ENCODE results near the gene ZNF724. TPM values are rescaled to one million over a fixed set of nuclear protein-coding genes. Genes with fewer than 3 reads are reported as not detected.
"Not testable (repeated sequence)": the region's sequence is repeated elsewhere in the genome, so short reads cannot be mapped to it uniquely, and the experiment has no call there.

ZNF724 gene
- total RNA-seq, 1 donor from 2014 or later: 75.1 TPM

- Mint-ChIP-seq H3K36me3 (peaks cover 56% of the 10 kb centered on the region), H3K9me3 (no peaks in the 10 kb centered on the region), H3K4me1 (no peaks in the 10 kb centered on the region), H3K27me3 (ENCODE audit: insufficient read depth, low read depth) (peaks cover 2% of the 10 kb centered on the region), H3K27ac (no peak overlapping the region), H3K4me3 (no peak overlapping the region)
- Histone ChIP-seq H4K20me1 (ENCODE audit: low read depth) (peaks cover 8% of the 10 kb centered on the region), H3K9me3 (ENCODE audit: low read depth) (no peaks in the 10 kb centered on the region), H3K27ac (no peak overlapping the region), H3K36me3 (peaks cover 3% of the 10 kb centered on the region), H3K4me3 (no peak overlapping the region), H3F3A (ENCODE audit: low read depth) (peaks cover 9% of the 10 kb centered on the region), H2AFZ (replicated peaks) (no peak overlapping the region), H3K4me2 (no peak overlapping the region), H3K79me2 (ENCODE audit: low read depth) (peaks cover 19% of the 10 kb centered on the region), H3K9ac (no peak overlapping the region), H3K27me3 (no peaks in the 10 kb centered on the region), H3K4me1 (no peaks in the 10 kb centered on the region)
- TF ChIP-seq EZH2phosphoT487 (IDR thresholded peaks at IDR 0.05): no peak
- TF ChIP-seq EZH2 (IDR thresholded peaks at IDR 0.05): no peak
- no peak for DNase-seq (ENCODE audit: low spot score)
These were observed 9.8 kb upstream of the ZNF724 start for GRCh38 chr19:23259961-23260360.

DNA sequence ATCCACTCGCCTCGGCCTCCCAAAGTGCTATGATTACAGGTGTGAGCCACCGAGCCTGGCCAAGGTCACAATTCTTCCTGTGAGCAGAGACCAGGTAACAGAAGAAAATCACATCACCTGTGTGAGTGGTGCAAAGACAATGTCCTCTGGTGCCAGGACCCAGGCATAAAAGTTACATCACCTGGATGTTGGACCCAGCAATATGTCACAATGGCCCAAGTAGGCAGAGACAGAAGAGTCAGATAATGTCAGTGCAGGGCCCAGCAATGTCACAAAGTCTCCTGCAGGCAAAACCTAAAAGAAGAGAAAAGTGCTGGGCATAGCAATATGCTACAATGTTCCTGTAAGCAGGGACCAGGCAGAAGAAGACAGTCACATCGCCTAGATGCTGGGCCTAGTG lies 5.5 kb upstream of the ZNF724 start:
- Mint-ChIP-seq H3K27ac (no peak overlapping the region), H3K4me1 (peaks cover 4% of the 10 kb centered on the region), H3K9me3 (no peaks in the 10 kb centered on the region), H3K4me3 (no peak overlapping the region), H3K27me3 (ENCODE audit: insufficient read depth, low read depth) (peaks cover 12% of the 10 kb centered on the region), H3K36me3 (peaks cover 25% of the 10 kb centered on the region)
- Histone ChIP-seq H3K4me2 (no peak overlapping the region), H3K27ac (no peak overlapping the region), H3F3A (ENCODE audit: low read depth) (peaks cover 23% of the 10 kb centered on the region), H3K4me3 (no peak overlapping the region), H2AFZ (replicated peaks) (no peak overlapping the region), H3K4me1 (peaks cover 6% of the 10 kb centered on the region), H3K79me2 (ENCODE audit: low read depth) (no peaks in the 10 kb centered on the region), H3K36me3 (no peaks in the 10 kb centered on the region), H4K20me1 (ENCODE audit: low read depth) (peaks cover 12% of the 10 kb centered on the region), H3K27me3 (no peaks in the 10 kb centered on the region), H3K9me3 (ENCODE audit: low read depth) (no peaks in the 10 kb centered on the region), H3K9ac (no peak overlapping the region)
- no peak for TF ChIP-seq EZH2phosphoT487 (IDR thresholded peaks at IDR 0.05)
- TF ChIP-seq EZH2 (IDR thresholded peaks at IDR 0.05): no peak
- no peak for TF ChIP-seq CTCF (IDR thresholded peaks at IDR 0.05)
- no peak for DNase-seq (ENCODE audit: low spot score)

GRCh38 chr19:23254141-23254910 lies 4.1 kb upstream of the ZNF724 start:
- H3K9me3 ChIP-seq (ENCODE audit: low read depth): no peaks in the 10 kb centered on the region
- Mint-ChIP-seq H3K4me1 (peaks cover 4% of the 10 kb centered on the region), H3K9me3 (peaks cover 4% of the 10 kb centered on the region), H3K27ac (no peak overlapping the region), H3K4me3 (no peak overlapping the region), H3K36me3 (peaks cover 16% of the 10 kb centered on the region), H3K27me3 (ENCODE audit: insufficient read depth, low read depth) (peaks cover 14% of the 10 kb centered on the region)
- H3K36me3 ChIP-seq: no peaks in the 10 kb centered on the region
- peaks cover 6% of the 10 kb centered on the region for H3K4me1 ChIP-seq
- H3F3A ChIP-seq (ENCODE audit: low read depth): peaks cover 31% of the 10 kb centered on the region
- no peak overlapping the region for H2AFZ ChIP-seq (replicated peaks)
- no peaks in the 10 kb centered on the region for H3K27me3 ChIP-seq
- H3K9ac ChIP-seq: no peak overlapping the region
- H3K27ac ChIP-seq: no peak overlapping the region
- TF ChIP-seq EZH2phosphoT487 (IDR thresholded peaks at IDR 0.05): no peak
- no peak for TF ChIP-seq CTCF (IDR thresholded peaks at IDR 0.05)
- TF ChIP-seq EZH2 (IDR thresholded peaks at IDR 0.05): no peak
- no peak overlapping the region for H3K4me3 ChIP-seq
- H4K20me1 ChIP-seq (ENCODE audit: low read depth): peaks cover 12% of the 10 kb centered on the region
- peaks cover 6% of the 10 kb centered on the region for H3K79me2 ChIP-seq (ENCODE audit: low read depth)
- peak; percentile 37 for DNase-seq (ENCODE audit: low spot score)
- H3K4me2 ChIP-seq: no peak overlapping the region

DNA sequence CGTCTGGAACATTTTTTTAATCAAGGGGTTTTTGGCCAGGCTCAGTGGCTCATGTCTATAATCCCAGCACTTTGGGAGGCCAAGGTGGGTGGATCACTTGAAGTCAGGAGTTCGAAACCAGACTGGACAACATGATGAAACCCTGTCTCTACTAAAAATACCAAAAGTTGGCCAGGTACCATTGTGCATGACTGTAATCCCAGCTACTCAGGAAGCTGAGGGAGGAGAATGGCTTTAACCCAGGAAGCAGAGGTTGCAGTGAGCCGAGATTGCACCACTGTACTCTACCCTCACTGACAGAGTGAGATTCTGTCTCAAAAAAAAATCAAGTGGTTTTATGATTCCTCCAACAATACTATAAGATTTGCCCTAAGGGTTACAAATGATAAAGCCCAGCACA lies 3.1 kb upstream of the ZNF724 start:
- H3K36me3 Mint-ChIP-seq: peaks cover 15% of the 10 kb centered on the region
- Histone ChIP-seq H3F3A (ENCODE audit: low read depth) (peaks cover 33% of the 10 kb centered on the region), H3K79me2 (ENCODE audit: low read depth) (peaks cover 16% of the 10 kb centered on the region), H4K20me1 (ENCODE audit: low read depth) (peaks cover 12% of the 10 kb centered on the region), H3K4me1 (peaks cover 13% of the 10 kb centered on the region)
- DNase-seq (ENCODE audit: low spot score); H3K9me3 ChIP-seq (ENCODE audit: low read depth); H3K4me2 ChIP-seq; H3K27ac ChIP-seq; H3K27me3 ChIP-seq; H3K9ac ChIP-seq; H2AFZ ChIP-seq (replicated peaks); H3K36me3 ChIP-seq; H3K4me3 ChIP-seq; H3K4me3 Mint-ChIP-seq; H3K4me1 Mint-ChIP-seq; H3K27ac Mint-ChIP-seq: not testable (repeated sequence)
- peaks cover 11% of the 10 kb centered on the region for H3K9me3 Mint-ChIP-seq
- H3K27me3 Mint-ChIP-seq (ENCODE audit: insufficient read depth, low read depth): peaks cover 22% of the 10 kb centered on the region
